Measurements from ENCODE around the gene TMEM209.

The TMEM209 gene

GRCh38 chr7:130123501-130123900 is 81.7 kb downstream of the TMEM209 start:
- H3K27me3 ChIP-seq (ENCODE audit: control insufficient read depth, insufficient read depth, low read length): no peaks in the 10 kb centered on the region
- peaks cover 19% of the 10 kb centered on the region for H3K36me3 ChIP-seq (ENCODE audit: control insufficient read depth, insufficient read depth, low read length)
- no peak overlapping the region for H3K27ac ChIP-seq (ENCODE audit: low read depth, low read length)
- H3K9ac ChIP-seq (ENCODE audit: low read length): no peak overlapping the region
- H3K4me1 ChIP-seq (ENCODE audit: control insufficient read depth, insufficient read depth, low read length): peaks cover 10% of the 10 kb centered on the region
- H3K4me3 ChIP-seq (ENCODE audit: low read length): no peak overlapping the region

- H3K27me3 ChIP-seq (ENCODE audit: control insufficient read depth, insufficient read depth, low read length): no peaks in the 10 kb centered on the region
- H3K4me3 ChIP-seq (ENCODE audit: low read length): no peak overlapping the region
- H3K9ac ChIP-seq (ENCODE audit: low read length): no peak overlapping the region
- no peak overlapping the region for H3K27ac ChIP-seq (ENCODE audit: low read depth, low read length)
- H3K36me3 ChIP-seq (ENCODE audit: control insufficient read depth, insufficient read depth, low read length): peaks cover 16% of the 10 kb centered on the region
- H3K4me1 ChIP-seq (ENCODE audit: control insufficient read depth, insufficient read depth, low read length): no peaks in the 10 kb centered on the region
Observed at GRCh38 chr7:130118801-130119200, 86.4 kb downstream of the TMEM209 start.

GRCh38 chr7:130118294-130118693 is 86.9 kb downstream of the TMEM209 start:
- peaks cover 14% of the 10 kb centered on the region for H3K36me3 ChIP-seq (ENCODE audit: control insufficient read depth, insufficient read depth, low read length)
- no peaks in the 10 kb centered on the region for H3K4me1 ChIP-seq (ENCODE audit: control insufficient read depth, insufficient read depth, low read length)
- H3K9ac ChIP-seq (ENCODE audit: low read length): no peak overlapping the region
- no peak overlapping the region for H3K27ac ChIP-seq (ENCODE audit: low read depth, low read length)
- no peak overlapping the region for H3K4me3 ChIP-seq (ENCODE audit: low read length)
- no peaks in the 10 kb centered on the region for H3K27me3 ChIP-seq (ENCODE audit: control insufficient read depth, insufficient read depth, low read length)

- peaks cover 2% of the 10 kb centered on the region for H3K36me3 ChIP-seq (ENCODE audit: control insufficient read depth, insufficient read depth, low read length)
- no peak overlapping the region for H3K27ac ChIP-seq (ENCODE audit: low read depth, low read length)
- no peaks in the 10 kb centered on the region for H3K27me3 ChIP-seq (ENCODE audit: control insufficient read depth, insufficient read depth, low read length)
- H3K4me1 ChIP-seq (ENCODE audit: control insufficient read depth, insufficient read depth, low read length): no peaks in the 10 kb centered on the region
- H3K4me3 ChIP-seq (ENCODE audit: low read length): no peak overlapping the region
- no peak overlapping the region for H3K9ac ChIP-seq (ENCODE audit: low read length)
Observed at GRCh38 chr7:130114776-130115175, 90.4 kb downstream of the TMEM209 start.

Data from rectal smooth muscle tissue (tissue), 1 donor.